Stimulated activated CD4-positive, alpha-beta T cell treated with anti-CD3 and anti-CD28 coated beads, Interleukin-2, amount 100 ng/mL, for 24 hours (primary cell): ENCODE measurements around the gene PROSER2.

ENCODE experiments used
- DNase-seq, 2 donors: peaks; one replicate each; pipeline ENCODE4 v3.0.0-alpha.2; 2020

Gene PROSER2

DNA sequence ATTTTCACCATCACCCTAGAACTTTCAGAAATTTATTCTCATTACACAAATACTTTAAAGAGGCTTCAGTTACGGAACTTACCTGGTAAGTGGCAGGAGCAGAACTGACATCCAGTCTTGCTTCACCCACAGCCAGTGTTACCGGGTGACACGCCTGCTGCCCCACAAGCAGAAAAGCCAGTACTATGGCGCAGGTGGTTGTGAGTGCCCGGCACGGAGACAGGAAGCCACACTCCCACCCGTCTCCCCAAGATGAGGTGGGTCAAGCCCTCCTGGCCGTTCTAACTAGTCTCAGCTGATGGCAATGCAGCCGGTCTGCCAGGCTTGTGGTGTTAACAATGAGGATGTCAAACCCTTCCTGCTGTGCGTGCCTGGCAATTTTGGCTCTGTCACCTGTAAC is 86.9 kb downstream of the PROSER2 start:
- no peak for DNase-seq

DNA sequence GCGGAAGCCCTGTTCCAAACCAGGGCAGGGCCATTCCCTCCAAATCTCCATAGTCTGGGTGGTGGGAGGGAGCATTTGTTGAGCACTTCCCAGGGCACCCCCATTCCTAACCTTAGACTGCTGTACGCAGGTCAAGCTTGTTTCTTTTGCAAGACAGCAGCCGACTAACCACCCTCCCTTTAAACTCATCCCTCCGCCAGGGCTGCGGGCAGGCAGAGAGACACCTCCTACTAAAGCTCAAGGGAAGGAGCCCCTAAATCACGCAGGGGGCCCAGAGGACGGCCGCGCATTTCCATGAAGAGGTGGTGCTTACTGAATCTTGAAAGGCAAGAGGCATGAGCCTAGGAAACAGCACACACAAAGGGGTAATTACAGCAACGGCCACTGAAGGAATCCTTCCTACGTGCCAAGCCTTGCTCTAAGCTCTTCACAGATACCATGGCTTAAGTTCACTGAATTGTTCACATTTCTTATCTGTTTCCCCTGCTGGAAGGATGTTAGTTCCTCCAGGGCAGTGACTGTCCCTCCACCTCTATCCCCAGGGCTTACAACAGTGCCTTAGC is 90.0 kb downstream of the PROSER2 start:
- DNase-seq: no peak

DNA sequence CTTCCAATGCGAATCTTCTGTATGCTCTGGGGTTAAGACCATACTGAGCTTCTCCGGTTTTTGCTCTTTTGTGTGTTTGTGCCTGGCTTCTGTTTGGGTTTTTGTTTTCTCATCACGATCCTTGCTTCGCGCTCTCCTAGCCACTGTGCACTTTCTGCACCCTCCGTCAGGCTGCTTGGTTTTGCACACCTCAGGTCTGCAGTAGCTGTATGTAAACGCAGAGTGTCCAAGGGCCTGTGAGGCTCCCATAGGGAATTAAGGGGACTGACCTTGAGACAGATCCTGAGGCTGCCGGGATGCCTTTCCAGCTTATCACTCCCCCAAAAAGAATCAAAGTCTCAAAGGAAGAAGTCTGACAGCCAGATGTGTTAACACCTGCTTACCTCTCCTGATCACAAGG is 95.2 kb downstream of the PROSER2 start:
- no peak for DNase-seq

GRCh38 chr10:11919271-11919670 is 96.1 kb downstream of the PROSER2 start:
- DNase-seq: no peak
